AG10803 (cell line): ENCODE measurements around the gene ITGA1.

ENCODE experiments used
- DNase-seq: peaks from one replicate; pipeline ENCODE4 v3.0.0; 2010; ENCODE audit warnings: low read depth
- H3K4me3 ChIP-seq: 2 replicates; pipeline ENCODE4 v1.5.1; 2011; ENCODE audit warnings: mild to moderate bottlenecking, low read length, control low read depth
- CTCF ChIP-seq: conservative IDR thresholded peaks from 2 replicates; pipeline ENCODE4 v1.5.1; 2011; ENCODE audit warnings: mild to moderate bottlenecking, low read length, control low read depth, inconsistent platforms

Gene ITGA1

GRCh38 chr5:52893863-52894262, 106.1 kb downstream of the ITGA1 start:
- no peak for DNase-seq
- H3K4me3 ChIP-seq = no peak overlapping the region
- TF ChIP-seq CTCF = no peak

- DNase-seq = no peak
- H3K4me3 ChIP-seq = no peak overlapping the region
- no peak for TF ChIP-seq CTCF
Observed at GRCh38 chr5:52894451-52894850, 106.7 kb downstream of the ITGA1 start.

GRCh38 chr5:52895075-52895474, 107.4 kb downstream of the ITGA1 start:
- no peak for TF ChIP-seq CTCF
- H3K4me3 ChIP-seq = no peak overlapping the region
- DNase-seq = no peak

- DNase-seq = peak; percentile 49
- no peak for TF ChIP-seq CTCF
- H3K4me3 ChIP-seq = no peak overlapping the region
Observed at GRCh38 chr5:52895572-52896413, 108.1 kb downstream of the ITGA1 start.

GRCh38 chr5:52896534-52897237, 109.0 kb downstream of the ITGA1 start:
- DNase-seq = peak; percentile 82
- H3K4me3 ChIP-seq = no peak overlapping the region
- TF ChIP-seq CTCF = no peak

- H3K4me3 ChIP-seq = no peak overlapping the region
- no peak for DNase-seq
- TF ChIP-seq CTCF = no peak
Observed at GRCh38 chr5:52897238-52897614, 109.5 kb downstream of the ITGA1 start.
